SK-N-SH treated with all-trans-retinoic acid at 6 μM for 48 hours (cell line): ENCODE data around the gene PLET1.

Experiments
- ATAC-seq: fragments of 200-7000 bp; cut with Tn5 transposase; 3 replicates; pipeline ENCODE4 v1.9.1; 2020; ENCODE audit warnings: mild to moderate bottlenecking, moderate library complexity
- ARNTL ChIP-seq: fragments of 450-650 bp; formaldehyde crosslinking; IDR thresholded peaks from 2 replicates; pipeline ENCODE4 v1.5.0; 2020; ENCODE audit warnings: low read depth, mild to moderate bottlenecking, moderate library complexity, borderline replicate concordance
- CREB5 ChIP-seq: fragments of 250-450 bp; sonication (Bioruptor Pico); IDR thresholded peaks from 2 replicates; pipeline ENCODE4 v1.5.1; 2020; ENCODE audit warnings: low read depth, mild to moderate bottlenecking, moderate library complexity
- CSDC2 ChIP-seq: fragments of 250-450 bp; sonication (Bioruptor Pico); IDR thresholded peaks from 2 replicates; pipeline ENCODE4 v1.5.0; 2020; ENCODE audit warnings: mild to moderate bottlenecking, moderate library complexity
- CSRNP3 ChIP-seq: fragments of 250-450 bp; sonication (Bioruptor Pico); IDR thresholded peaks from 2 replicates; pipeline ENCODE4 v1.5.1; 2021; ENCODE audit warnings: mild to moderate bottlenecking, moderate library complexity
- ESRRG ChIP-seq: fragments of 250-450 bp; sonication (Bioruptor Pico); IDR thresholded peaks from 2 replicates; pipeline ENCODE4 v1.6.1; 2021; ENCODE audit warnings: mild to moderate bottlenecking
- GLIS3 ChIP-seq: fragments of 250-450 bp; sonication (Bioruptor Pico); IDR thresholded peaks from 2 replicates; pipeline ENCODE4 v1.5.0; 2020; ENCODE audit warnings: mild to moderate bottlenecking, moderate library complexity
- OSR1 ChIP-seq: fragments of 250-450 bp; sonication (Bioruptor Pico); IDR thresholded peaks from 2 replicates; pipeline ENCODE4 v1.8.0; 2022; ENCODE audit warnings: moderate library complexity, mild to moderate bottlenecking, inconsistent platforms
- PATZ1 ChIP-seq: fragments of 250-450 bp; sonication (Bioruptor Pico); IDR thresholded peaks from 2 replicates; pipeline ENCODE4 v1.8.0; 2020; ENCODE audit warnings: mild to moderate bottlenecking, moderate library complexity, borderline replicate concordance
- RARB ChIP-seq: fragments of 250-450 bp; sonication (Bioruptor Pico); IDR thresholded peaks from 2 replicates; pipeline ENCODE4 v1.8.0; 2021; ENCODE audit warnings: mild to moderate bottlenecking, moderate library complexity
- SNAI2 ChIP-seq: fragments of 250-450 bp; sonication (Bioruptor Pico); IDR thresholded peaks from 2 replicates; pipeline ENCODE4 v1.5.0; 2020; ENCODE audit warnings: mild to moderate bottlenecking, moderate library complexity
- TCF4 ChIP-seq: fragments of 250-450 bp; sonication (Bioruptor Pico); IDR thresholded peaks from 2 replicates; pipeline ENCODE4 v1.8.0; 2021; ENCODE audit warnings: mild to moderate bottlenecking, moderate library complexity, borderline replicate concordance
- TSHZ2 ChIP-seq: fragments of 250-450 bp; sonication (Bioruptor Pico); IDR thresholded peaks from 2 replicates; pipeline ENCODE4 v1.5.0; 2020; ENCODE audit warnings: mild to moderate bottlenecking, moderate library complexity
- ZC3H10 ChIP-seq: fragments of 250-450 bp; sonication (Bioruptor Pico); IDR thresholded peaks from 2 replicates; pipeline ENCODE4 v1.5.1; 2021; ENCODE audit warnings: mild to moderate bottlenecking, moderate library complexity
- ZFP3 ChIP-seq: fragments of 250-450 bp; sonication (Bioruptor Pico); IDR thresholded peaks from 2 replicates; pipeline ENCODE4 v1.5.0; 2020; ENCODE audit warnings: mild to moderate bottlenecking, moderate library complexity
- ZFP30 ChIP-seq: fragments of 450-650 bp; formaldehyde crosslinking; IDR thresholded peaks from 2 replicates; pipeline ENCODE4 v1.5.0; 2022; ENCODE audit warnings: mild to moderate bottlenecking, moderate library complexity
- ZNF565 ChIP-seq: fragments of 450-650 bp; formaldehyde crosslinking; conservative IDR thresholded peaks from 2 replicates; pipeline ENCODE4 v1.5.0; 2020; ENCODE audit warnings: low read depth, mild to moderate bottlenecking, moderate library complexity
- ZNF70 ChIP-seq: fragments of 450-650 bp; formaldehyde crosslinking; IDR thresholded peaks from 2 replicates; pipeline ENCODE4 v1.5.0; 2020; ENCODE audit warnings: mild to moderate bottlenecking, moderate library complexity
- ZNF8 ChIP-seq: fragments of 450-650 bp; formaldehyde crosslinking; IDR thresholded peaks from 2 replicates; pipeline ENCODE4 v1.5.0; 2020; ENCODE audit warnings: mild to moderate bottlenecking, moderate library complexity

Gene PLET1

GRCh38 chr11:112231952-112232351, 28.7 kb downstream of the PLET1 start (continued):
- TF ChIP-seq CREB5 (CRISPR knock-in tag) (no peak), GLIS3 (CRISPR knock-in tag) (no peak), ZNF70 (CRISPR knock-in tag) (no peak), PATZ1 (CRISPR knock-in tag) (no peak), ZNF8 (CRISPR knock-in tag) (no peak), ZFP3 (CRISPR knock-in tag) (no peak), OSR1 (CRISPR knock-in tag) (no peak), CSRNP3 (CRISPR knock-in tag) (no peak), ARNTL (CRISPR knock-in tag) (no peak), ZFP30 (CRISPR knock-in tag) (no peak)

- ATAC-seq = no peak
- TF ChIP-seq TCF4 (CRISPR knock-in tag) (no peak), RARB (CRISPR knock-in tag) (no peak), CSRNP3 (CRISPR knock-in tag) (no peak)
Measured at GRCh38 chr11:112229746-112230433, 30.8 kb downstream of the PLET1 start.

- no peak for TF ChIP-seq CSRNP3 (CRISPR knock-in tag)
- no peak for TF ChIP-seq TSHZ2 (CRISPR knock-in tag)
- no peak for TF ChIP-seq ZNF565 (CRISPR knock-in tag)
- TF ChIP-seq ESRRG (CRISPR knock-in tag) = no peak
- TF ChIP-seq ZC3H10 (CRISPR knock-in tag) = no peak
- no peak for ATAC-seq
Measured at GRCh38 chr11:112229159-112229558, 31.5 kb downstream of the PLET1 start.

GRCh38 chr11:112228706-112229105, 32.0 kb downstream of the PLET1 start:
- TF ChIP-seq SNAI2 (CRISPR knock-in tag) = no peak
- TF ChIP-seq CREB5 (CRISPR knock-in tag) = no peak
- no peak for TF ChIP-seq ZC3H10 (CRISPR knock-in tag)
- TF ChIP-seq RARB (CRISPR knock-in tag) = no peak
- no peak for TF ChIP-seq TCF4 (CRISPR knock-in tag)
- no peak for TF ChIP-seq ZFP3 (CRISPR knock-in tag)
- no peak for TF ChIP-seq ESRRG (CRISPR knock-in tag)
- TF ChIP-seq CSDC2 = no peak
- no peak for TF ChIP-seq GLIS3 (CRISPR knock-in tag)
- no peak for ATAC-seq
